Neural progenitor cell (in vitro differentiated cells): Measurements from ENCODE around the gene BARX1. TPM values are rescaled to one million over a fixed set of nuclear protein-coding genes. Genes with fewer than 3 reads are reported as not detected.

Experiments
- DNase-seq: peaks from one replicate; pipeline ENCODE4 v3.0.0-alpha.2; 2016; ENCODE audit warnings: low spot score
- H2AFZ ChIP-seq: fragments of 200-600 bp; sonication (generic); replicated peaks from 2 replicates; pipeline ENCODE4 v1.6.1; 2016; ENCODE audit warnings: antibody characterized with exemption
- H3F3A ChIP-seq: fragments of 200-600 bp; sonication (generic); 2 replicates; pipeline ENCODE4 v1.6.1; 2016; ENCODE audit warnings: antibody characterized with exemption, low read depth
- H3K27ac ChIP-seq: fragments of 200-600 bp; sonication (generic); 2 replicates; pipeline ENCODE4 v1.5.1; 2016; ENCODE audit warnings: mild to moderate bottlenecking
- H3K27me3 ChIP-seq: fragments of 200-600 bp; sonication (generic); 2 replicates; pipeline ENCODE4 v1.6.1; 2016; ENCODE audit warnings: mild to moderate bottlenecking, moderate library complexity
- H3K36me3 ChIP-seq: fragments of 200-600 bp; sonication (generic); 2 replicates; pipeline ENCODE4 v1.5.1; 2016
- H3K4me1 ChIP-seq: fragments of 200-600 bp; sonication (generic); 2 replicates; pipeline ENCODE4 v1.6.1; 2016; ENCODE audit warnings: mixed run types
- H3K4me2 ChIP-seq: fragments of 200-600 bp; sonication (generic); 2 replicates; pipeline ENCODE4 v1.6.1; 2016
- H3K4me3 ChIP-seq: fragments of 200-600 bp; sonication (generic); 2 replicates; pipeline ENCODE4 v1.5.1; 2016
- H3K79me2 ChIP-seq: fragments of 200-600 bp; sonication (generic); 2 replicates; pipeline ENCODE4 v1.6.1; 2016; ENCODE audit warnings: low read depth
- H3K9ac ChIP-seq: fragments of 200-600 bp; sonication (generic); 2 replicates; pipeline ENCODE4 v1.6.1; 2016
- H3K9me3 ChIP-seq: fragments of 200-600 bp; sonication (generic); 2 replicates; pipeline ENCODE4 v1.5.1; 2016; ENCODE audit warnings: low read depth
- H4K20me1 ChIP-seq: fragments of 200-600 bp; sonication (generic); 2 replicates; pipeline ENCODE4 v1.6.1; 2016; ENCODE audit warnings: low read depth
- H3K27ac Mint-ChIP-seq: 3 replicates; pipeline ENCODE4 v1.8.0; 2021; ENCODE audit warnings: mixed read lengths
- H3K27me3 Mint-ChIP-seq: 2 replicates; pipeline ENCODE4 v1.8.0; 2022; ENCODE audit warnings: low read depth, mild to moderate bottlenecking, inconsistent platforms, moderate library complexity, mixed read lengths; ENCODE audit not compliant: insufficient read depth
- H3K36me3 Mint-ChIP-seq: 3 replicates; pipeline ENCODE4 v1.8.0; 2021; ENCODE audit warnings: mixed read lengths
- H3K4me1 Mint-ChIP-seq: 3 replicates; pipeline ENCODE4 v1.8.0; 2021; ENCODE audit warnings: mixed read lengths
- H3K4me3 Mint-ChIP-seq: 3 replicates; pipeline ENCODE4 v1.8.0; 2021; ENCODE audit warnings: mild to moderate bottlenecking, moderate library complexity, mixed read lengths
- H3K9me3 Mint-ChIP-seq: 3 replicates; pipeline ENCODE4 v1.8.0; 2020; ENCODE audit warnings: mixed read lengths
- EZH2 ChIP-seq: fragments of 200-600 bp; sonication (generic); IDR thresholded peaks from 2 replicates; pipeline ENCODE4 v1.6.1; 2017; ENCODE audit warnings: antibody characterized with exemption, mild to moderate bottlenecking, moderate library complexity
- EZH2phosphoT487 ChIP-seq: fragments of 200-600 bp; sonication (generic); IDR thresholded peaks from 2 replicates; pipeline ENCODE4 v1.6.1; 2017; ENCODE audit warnings: antibody characterized with exemption
- total RNA-seq: library from RNA; depleted of rRNA; stranded (reverse); fragments of >200 nt; gene quantifications from 2 replicates; pipeline ENCODE4 v1.2.3, GENCODE V29; 2015; ENCODE audit warnings: low replicate concordance
- TF ChIP-seq, protein P1 (sequence below): fragments of 200-600 bp; sonication (generic); IDR thresholded peaks from 2 replicates; pipeline ENCODE4 v1.5.1; 2017; ENCODE audit warnings: antibody characterized with exemption, mild to moderate bottlenecking

Gene BARX1
- total RNA-seq, 1 donor from 2014 or later, result 0.17 TPM

DNA sequence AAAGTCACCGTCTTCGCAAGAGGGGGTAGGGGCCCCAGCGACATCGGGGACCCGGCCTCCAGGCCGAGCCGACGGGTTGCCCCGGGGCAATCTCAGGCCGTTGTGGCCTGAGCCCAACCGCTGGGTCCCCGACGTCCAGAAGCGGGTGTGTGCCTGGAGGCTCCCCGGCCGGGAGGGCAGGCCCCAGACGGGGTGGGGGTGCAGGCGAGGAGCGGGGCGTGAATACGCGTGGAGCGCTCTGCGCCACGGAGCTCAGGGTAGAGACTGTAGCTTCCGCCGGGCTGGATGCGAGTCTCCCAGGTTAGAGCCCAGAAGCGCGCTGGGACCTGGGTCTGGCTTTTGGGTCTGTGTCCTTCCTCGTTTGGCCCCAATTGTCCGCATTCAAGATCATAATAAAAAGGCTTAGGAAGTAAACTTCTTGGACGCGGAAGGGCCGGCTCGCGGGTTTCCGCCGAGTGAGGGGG is 3.5 kb downstream of the BARX1 start:
- Mint-ChIP-seq H3K9me3 (peaks cover 14% of the 10 kb centered on the region), H3K27me3 (peaks cover 79% of the 10 kb centered on the region), H3K4me3 (peak overlapping the region; percentile 48), H3K4me1 (peaks cover 24% of the 10 kb centered on the region), H3K36me3 (no peaks in the 10 kb centered on the region), H3K27ac (no peak overlapping the region)
- peaks cover 30% of the 10 kb centered on the region for H3F3A ChIP-seq
- TF ChIP-seq, protein P1, sequence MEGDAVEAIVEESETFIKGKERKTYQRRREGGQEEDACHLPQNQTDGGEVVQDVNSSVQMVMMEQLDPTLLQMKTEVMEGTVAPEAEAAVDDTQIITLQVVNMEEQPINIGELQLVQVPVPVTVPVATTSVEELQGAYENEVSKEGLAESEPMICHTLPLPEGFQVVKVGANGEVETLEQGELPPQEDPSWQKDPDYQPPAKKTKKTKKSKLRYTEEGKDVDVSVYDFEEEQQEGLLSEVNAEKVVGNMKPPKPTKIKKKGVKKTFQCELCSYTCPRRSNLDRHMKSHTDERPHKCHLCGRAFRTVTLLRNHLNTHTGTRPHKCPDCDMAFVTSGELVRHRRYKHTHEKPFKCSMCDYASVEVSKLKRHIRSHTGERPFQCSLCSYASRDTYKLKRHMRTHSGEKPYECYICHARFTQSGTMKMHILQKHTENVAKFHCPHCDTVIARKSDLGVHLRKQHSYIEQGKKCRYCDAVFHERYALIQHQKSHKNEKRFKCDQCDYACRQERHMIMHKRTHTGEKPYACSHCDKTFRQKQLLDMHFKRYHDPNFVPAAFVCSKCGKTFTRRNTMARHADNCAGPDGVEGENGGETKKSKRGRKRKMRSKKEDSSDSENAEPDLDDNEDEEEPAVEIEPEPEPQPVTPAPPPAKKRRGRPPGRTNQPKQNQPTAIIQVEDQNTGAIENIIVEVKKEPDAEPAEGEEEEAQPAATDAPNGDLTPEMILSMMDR, result no peak
- peak; percentile 94 for TF ChIP-seq EZH2phosphoT487
- peak; percentile 94 for TF ChIP-seq EZH2
- H3K4me2 ChIP-seq, result peak overlapping the region; percentile 73
- peaks cover 98% of the 10 kb centered on the region for H3K27me3 ChIP-seq
- peaks cover 33% of the 10 kb centered on the region for H3K4me1 ChIP-seq
- DNase-seq, result peak; percentile 29
- H3K27ac ChIP-seq, result no peak overlapping the region
- H3K4me3 ChIP-seq, result no peak overlapping the region
- peaks cover 89% of the 10 kb centered on the region for H4K20me1 ChIP-seq
- no peak overlapping the region for H2AFZ ChIP-seq
- no peaks in the 10 kb centered on the region for H3K79me2 ChIP-seq
- H3K36me3 ChIP-seq, result no peaks in the 10 kb centered on the region
- no peak overlapping the region for H3K9ac ChIP-seq
- no peaks in the 10 kb centered on the region for H3K9me3 ChIP-seq

DNA sequence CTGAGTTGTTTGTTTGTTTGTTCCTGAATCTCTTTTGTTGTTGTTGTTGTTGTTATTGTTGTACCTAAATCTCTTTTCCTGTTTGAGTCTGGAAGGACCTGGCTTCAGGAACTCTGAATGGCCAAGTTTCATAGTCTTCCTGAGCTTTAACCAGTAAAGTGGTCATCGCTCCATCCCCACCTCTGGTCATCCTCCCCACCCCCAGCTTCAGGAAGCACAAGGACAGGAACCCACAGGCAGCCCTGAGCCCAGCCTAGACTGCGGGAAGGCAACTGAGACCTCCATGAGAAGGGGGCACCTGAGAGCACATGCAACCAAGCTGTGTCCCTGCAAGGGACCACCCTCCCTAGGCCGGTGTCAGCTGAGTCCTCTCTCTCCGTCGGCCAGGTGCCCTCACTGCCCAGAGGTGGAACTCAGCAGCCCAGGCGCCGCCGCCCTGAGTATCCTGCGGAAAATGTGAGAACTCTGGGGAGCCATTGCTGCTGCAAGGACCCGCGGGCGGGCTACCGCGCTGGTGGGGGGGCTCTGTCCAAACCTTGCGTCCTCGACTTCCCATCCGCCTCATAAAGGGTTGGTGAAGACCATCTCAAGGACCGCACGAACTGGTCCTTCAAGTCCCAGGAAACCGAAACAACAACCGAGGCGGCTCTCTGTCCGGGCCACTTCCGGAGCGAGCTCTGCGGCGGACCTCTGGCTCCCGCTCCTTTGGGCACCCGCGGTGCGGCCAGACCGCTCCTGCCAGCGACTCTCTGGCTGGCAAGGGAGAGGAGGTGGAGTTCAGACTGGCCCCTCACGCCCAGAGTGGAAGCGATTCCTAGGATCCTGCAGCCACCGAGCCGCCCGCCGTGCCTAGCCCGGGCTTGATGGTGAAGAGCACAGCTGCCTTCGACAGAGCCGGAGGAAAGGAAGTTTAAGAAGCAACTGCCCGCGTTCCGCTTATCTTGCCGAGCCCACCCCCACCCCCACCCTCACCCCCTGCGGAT is 4.2 kb downstream of the BARX1 start:
- Mint-ChIP-seq H3K4me1 (peaks cover 29% of the 10 kb centered on the region), H3K27ac (no peak overlapping the region), H3K27me3 (peaks cover 80% of the 10 kb centered on the region), H3K9me3 (peaks cover 16% of the 10 kb centered on the region), H3K36me3 (no peaks in the 10 kb centered on the region), H3K4me3 (peak overlapping the region; percentile 67)
- no peaks in the 10 kb centered on the region for H3K79me2 ChIP-seq
- H3K9me3 ChIP-seq, result no peaks in the 10 kb centered on the region
- H3K27me3 ChIP-seq, result peaks cover 98% of the 10 kb centered on the region
- TF ChIP-seq EZH2 (peak; percentile 92), EZH2phosphoT487 (peak; percentile 77)
- TF ChIP-seq, protein P1, result no peak
- H3K4me2 ChIP-seq, result peak overlapping the region; percentile 73
- H3K9ac ChIP-seq, result no peak overlapping the region
- peaks cover 30% of the 10 kb centered on the region for H3F3A ChIP-seq
- H4K20me1 ChIP-seq, result peaks cover 89% of the 10 kb centered on the region
- peaks cover 35% of the 10 kb centered on the region for H3K4me1 ChIP-seq
- peak; percentile 66 for DNase-seq
- no peak overlapping the region for H2AFZ ChIP-seq
- no peak overlapping the region for H3K27ac ChIP-seq
- H3K4me3 ChIP-seq, result peak overlapping the region; percentile 36
- no peaks in the 10 kb centered on the region for H3K36me3 ChIP-seq

DNA sequence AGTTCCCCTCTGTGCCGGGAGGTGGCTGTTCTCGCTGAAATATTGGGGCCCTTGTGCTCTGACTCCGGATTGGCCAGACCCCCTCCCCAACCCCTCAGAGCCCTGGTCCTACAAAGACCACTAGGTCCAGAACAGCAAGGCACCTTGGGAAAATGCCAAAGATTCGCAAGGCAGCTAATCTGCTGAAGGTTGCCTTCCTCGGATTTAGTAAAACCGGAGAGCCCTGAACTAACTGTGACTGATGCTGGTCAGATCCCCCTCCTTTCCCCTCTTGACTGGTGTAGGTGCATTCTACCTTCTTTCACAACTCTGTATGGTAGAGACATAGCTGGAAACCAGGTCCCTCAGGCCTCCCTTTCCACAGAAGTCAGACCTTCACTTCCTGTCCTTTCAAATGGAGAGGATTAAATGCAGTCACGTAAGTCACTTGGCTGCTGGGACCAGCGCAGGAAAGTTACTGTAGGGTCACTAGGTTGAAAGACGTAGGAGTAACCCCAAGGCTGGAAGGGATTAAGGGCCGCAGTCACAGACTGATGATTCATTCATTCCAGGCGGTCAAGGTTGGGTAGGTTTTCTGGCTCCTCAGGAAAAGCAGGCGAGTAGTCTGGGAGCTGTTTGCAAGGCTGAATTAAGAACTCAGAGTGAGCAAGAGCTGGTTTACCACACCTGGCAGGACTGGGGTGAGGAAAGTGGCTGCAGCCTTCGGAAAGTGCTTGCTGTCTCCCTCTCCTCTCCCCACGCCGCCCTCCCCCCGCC is 5.3 kb downstream of the BARX1 start:
- peak; percentile 43 for DNase-seq
- H3K9me3 ChIP-seq, result no peaks in the 10 kb centered on the region
- no peaks in the 10 kb centered on the region for H3K79me2 ChIP-seq
- H3K36me3 ChIP-seq, result no peaks in the 10 kb centered on the region
- H3K4me3 ChIP-seq, result no peak overlapping the region
- H3K27ac ChIP-seq, result no peak overlapping the region
- Mint-ChIP-seq H3K4me1 (peaks cover 28% of the 10 kb centered on the region), H3K27ac (no peak overlapping the region), H3K27me3 (peaks cover 84% of the 10 kb centered on the region), H3K36me3 (no peaks in the 10 kb centered on the region), H3K4me3 (peak overlapping the region; percentile 73), H3K9me3 (peaks cover 16% of the 10 kb centered on the region)
- H3K4me2 ChIP-seq, result peak overlapping the region; percentile 70
- H4K20me1 ChIP-seq, result peaks cover 97% of the 10 kb centered on the region
- no peak overlapping the region for H3K9ac ChIP-seq
- peaks cover 40% of the 10 kb centered on the region for H3K4me1 ChIP-seq
- peaks cover 100% of the 10 kb centered on the region for H3K27me3 ChIP-seq
- H3F3A ChIP-seq, result peaks cover 30% of the 10 kb centered on the region
- TF ChIP-seq EZH2 (peak; percentile 19), EZH2phosphoT487 (no peak)
- no peak overlapping the region for H2AFZ ChIP-seq
